ENCODE data around the gene MIER1.

MIER1 gene

DNA sequence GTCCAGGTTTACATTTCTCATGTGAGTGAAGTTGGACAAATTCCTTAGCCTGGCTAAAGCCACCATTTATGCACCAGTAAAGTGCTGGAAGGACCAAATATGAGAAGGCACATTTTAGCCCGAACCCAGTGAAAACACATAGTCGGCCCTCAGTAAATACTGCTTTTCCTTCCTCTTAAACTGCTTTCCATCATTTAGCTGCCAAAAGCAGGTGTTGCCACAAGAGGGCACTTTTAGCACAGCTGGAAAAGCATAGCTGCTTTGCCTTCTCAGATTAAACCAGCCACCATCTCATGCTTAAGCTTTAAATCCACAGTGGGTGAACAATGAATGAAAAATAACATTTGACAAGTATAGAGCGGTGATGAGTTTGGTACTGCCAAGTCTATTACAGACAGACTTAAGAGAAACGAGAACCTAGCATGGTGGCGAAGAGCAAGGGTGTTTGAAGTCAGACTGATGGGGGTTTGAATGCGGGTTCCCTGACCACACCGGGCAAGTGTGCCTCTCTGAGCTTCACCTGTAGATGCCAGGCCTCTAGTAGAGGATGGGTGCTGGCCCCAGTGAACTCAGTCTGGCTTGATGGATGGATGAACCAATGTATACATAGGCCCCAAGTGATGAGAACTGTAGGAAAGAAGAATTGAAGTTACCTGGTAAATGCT, 71.4 kb downstream of the MIER1 start:
- DNase-seq (ENCODE audit: low read depth, low spot score): no peak

DNA sequence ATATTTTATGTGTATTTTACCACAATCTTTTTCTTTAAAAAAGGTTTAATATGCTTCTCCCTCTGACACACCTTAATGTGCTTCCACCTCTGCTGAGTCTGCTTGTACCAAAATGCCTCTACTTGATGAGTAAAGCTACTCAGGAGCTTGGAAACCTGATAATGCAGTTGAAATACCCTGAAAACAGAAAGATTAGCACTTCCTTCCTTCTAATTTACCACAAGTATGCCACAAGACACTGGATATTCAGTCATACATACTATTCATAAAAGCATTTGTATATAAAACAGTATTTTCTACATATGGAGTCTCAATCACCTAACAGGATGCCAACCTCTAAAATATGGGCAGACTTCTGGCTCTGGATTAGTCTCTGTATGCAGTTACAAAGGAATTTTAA, 74.2 kb downstream of the MIER1 start:
- DNase-seq (ENCODE audit: low read depth, low spot score): no peak

DNA sequence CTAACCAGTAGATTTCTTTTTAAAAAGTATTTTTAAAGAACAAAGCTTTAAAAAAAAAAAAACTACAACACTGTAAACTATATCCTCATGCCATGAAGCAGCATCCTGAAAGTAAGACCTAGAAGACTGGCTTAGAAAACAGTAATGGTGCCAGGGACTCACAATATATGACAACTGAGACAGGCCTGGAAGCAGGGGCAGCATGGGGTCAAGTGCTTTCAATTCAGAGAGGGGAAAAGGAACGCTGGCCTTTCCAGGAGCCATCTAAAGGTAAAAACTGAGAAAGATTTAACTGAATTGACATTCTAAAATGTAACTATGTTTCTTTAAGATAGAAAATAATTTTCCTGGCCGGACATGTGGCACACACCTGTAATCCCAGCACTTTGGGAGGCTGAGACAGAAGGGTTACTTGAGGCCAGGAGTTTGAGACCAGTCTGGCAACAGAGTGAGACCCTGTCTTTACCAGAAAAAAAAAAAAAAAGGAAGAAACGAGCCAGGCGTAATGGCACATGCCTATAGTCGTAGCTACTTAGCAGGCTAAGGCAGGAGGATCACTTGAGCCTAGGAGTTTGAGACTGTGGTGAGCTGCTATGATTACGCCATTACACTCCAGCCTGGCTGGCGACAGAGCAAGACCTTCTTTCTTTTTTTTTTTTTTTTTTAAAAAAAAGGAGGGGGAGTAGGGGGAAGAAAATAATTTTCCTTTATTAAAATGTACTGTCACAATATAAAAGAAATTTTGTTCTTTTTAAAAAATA, 75.0 kb downstream of the MIER1 start:
- no peak for DNase-seq (ENCODE audit: low read depth, low spot score)

DNA sequence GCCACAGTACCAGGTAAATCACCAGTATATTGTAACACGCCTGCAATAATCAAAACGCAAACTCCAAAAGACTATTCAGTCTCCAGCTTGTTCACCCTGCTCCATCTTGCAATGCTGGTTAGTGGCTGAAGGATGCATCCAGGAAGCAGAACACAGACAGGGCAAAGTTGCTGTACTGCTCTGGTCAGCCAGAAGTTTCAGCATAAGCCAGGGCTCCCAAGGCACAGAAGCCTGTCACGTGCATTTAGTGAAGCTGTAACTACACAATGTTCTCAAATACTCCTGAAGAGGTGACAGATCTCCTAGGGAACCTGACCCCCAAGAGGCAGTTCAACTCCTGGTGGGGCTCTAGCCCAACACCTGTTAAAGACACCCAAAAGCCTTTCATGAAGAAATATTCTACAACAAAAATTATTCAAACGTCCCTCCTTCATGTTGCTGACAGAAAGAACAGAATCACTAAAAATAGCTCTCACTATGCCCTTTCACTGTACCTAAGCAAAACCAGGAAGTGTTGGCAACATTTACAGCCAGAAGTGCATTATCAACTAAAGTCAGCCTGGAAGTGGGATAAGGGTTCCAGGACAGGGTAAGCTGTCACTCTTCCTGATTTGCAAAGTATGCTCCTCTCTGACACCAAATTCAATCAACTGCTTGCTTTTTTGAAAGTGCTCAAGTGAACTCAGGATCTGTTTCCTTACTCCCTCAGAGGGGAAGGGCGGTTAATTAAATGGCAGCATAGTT, 77.1 kb downstream of the MIER1 start:
- no peak for DNase-seq (ENCODE audit: low read depth, low spot score)

DNA sequence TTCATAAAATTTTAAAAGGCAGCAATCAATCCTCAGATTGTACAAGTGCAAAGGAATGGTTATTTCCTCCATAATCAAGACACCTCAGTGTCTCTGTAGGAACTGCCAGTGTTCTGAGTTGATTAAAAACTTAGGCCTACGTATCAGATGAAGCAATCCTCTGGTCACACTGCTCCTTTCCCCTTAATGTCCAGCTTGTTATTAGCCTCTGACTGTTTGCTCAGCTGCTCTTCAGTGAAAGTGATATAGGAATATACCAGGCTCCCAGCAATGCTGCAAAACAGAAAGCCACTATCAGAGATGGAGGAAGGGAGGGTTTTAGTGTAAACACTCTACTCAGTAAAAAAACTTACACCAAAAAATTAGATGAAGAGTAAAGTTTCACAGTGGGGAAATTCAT, 79.4 kb downstream of the MIER1 start:
- DNase-seq (ENCODE audit: low read depth, low spot score): no peak

DNA sequence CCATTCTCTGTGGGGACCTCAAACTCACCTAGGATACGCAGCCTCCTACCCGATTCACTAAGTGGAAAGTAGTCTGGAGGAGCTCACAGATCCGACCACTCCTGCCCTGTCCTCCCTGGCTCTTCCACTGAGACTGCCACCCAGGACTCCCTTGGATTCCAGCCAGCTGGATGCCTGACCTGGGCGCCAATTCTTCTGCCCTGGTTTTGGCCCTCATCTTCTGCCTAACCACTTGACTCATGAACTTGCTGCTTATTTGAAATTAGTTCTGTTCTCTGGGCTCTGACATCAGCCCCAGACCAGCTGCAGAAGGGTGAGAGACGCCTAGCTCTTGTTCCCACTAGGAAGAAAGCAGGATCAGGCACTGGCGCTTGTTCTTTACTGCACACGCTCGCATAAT, 80.3 kb downstream of the MIER1 start:
- DNase-seq (ENCODE audit: low read depth, low spot score): no peak

DNA sequence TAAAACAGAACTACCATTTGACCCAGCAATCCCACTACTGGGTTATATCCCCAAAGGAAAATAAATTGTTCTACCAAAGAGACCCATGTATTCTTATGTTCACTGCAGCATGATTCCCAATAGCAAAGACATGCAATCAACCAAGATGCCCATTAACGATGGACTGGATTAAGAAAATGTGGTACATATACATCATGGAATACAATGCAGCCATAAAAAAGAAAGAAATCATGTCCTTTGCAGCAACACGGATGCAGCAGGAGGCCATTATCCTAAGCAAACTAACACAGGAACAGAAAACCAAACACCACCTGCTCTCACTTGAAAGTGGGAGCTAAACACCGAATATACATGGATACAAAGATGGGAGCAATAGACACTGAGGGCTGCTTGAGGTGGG, 85.0 kb downstream of the MIER1 start:
- DNase-seq (ENCODE audit: low read depth, low spot score): no peak

DNA sequence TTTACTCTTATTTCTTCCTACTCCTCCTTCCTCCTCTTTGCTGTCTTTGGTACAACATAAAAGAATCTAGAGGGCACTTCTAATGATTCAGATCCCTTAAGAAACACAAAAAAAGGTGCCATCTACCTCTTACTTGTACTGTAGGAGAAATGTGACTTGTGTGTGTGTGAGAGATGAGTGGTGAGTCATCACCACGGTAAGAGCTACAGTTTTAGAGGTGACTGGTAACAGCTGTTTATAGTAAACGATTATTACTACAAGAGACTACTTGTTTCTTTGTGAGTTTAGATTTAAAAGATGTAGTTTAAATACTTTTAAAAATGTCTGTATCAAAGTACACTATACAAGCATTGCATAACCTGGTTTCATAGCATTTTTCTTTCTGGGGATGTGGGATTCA, 88.8 kb downstream of the MIER1 start:
- DNase-seq (ENCODE audit: low read depth, low spot score): no peak

DNA sequence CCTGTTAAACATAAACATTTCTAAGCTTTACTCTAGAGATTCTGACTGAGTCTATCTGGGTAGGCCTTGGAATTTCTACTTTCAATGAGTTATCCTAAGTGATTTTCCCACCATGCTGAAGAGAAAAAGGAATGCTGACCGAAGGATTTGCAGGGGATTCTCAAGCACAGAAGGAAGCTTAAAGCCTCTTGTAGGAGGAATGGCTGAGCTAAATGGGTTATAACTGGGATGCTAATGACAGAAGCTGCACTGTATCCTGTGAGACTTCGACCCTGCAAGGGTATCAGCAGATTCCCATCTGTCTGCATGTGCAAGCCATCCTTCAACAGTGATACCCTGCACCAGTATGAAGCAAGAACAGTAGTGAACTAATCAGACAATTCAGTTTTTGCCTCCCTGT, 93.8 kb downstream of the MIER1 start:
- DNase-seq (ENCODE audit: low read depth, low spot score): no peak

DNA sequence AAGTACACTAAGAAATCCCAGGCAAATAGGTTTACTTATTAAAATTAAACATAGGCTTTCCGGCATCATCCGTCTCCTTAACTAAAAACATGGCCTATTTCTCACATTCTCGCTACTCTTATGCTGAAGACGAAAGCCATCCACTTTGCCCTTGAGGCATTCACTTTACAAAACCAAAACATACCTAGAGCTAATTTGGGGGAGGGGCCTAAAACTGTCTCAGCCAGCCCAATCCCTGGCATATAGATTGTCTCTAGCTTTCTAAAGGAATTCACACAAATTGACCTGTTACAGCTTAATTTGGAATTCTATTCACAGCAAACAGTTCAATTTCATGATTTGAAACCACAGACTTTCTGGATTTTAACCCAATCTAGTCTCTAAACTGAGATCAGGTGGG, 94.3 kb downstream of the MIER1 start:
- DNase-seq (ENCODE audit: low read depth, low spot score): no peak

DNA sequence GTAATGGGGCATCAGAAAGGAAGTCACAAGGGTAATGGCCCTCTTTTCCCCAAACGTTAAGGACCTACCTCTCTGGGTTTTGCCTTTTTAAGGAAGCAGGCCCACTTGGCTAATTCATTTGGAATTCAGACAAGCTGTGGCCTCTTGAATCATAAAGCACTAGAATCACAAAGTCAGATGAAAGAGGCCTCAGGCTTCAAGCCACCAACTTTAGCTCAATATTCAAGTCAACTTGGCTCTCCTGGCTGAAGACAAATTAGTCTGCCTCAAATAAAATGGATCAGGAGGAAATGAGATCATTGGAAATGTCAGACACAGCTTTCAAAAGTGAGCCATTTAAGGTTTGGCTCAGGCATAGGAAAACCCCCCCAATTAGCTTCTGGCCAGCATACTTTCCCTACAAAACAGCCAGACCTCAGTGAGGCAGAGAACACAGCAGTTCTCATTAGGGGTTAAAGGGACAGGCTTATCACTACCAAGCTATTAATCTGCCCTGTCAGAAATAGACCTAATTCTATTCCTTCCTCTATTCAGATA, 94.9 kb downstream of the MIER1 start:
- no peak for DNase-seq (ENCODE audit: low read depth, low spot score)

DNA sequence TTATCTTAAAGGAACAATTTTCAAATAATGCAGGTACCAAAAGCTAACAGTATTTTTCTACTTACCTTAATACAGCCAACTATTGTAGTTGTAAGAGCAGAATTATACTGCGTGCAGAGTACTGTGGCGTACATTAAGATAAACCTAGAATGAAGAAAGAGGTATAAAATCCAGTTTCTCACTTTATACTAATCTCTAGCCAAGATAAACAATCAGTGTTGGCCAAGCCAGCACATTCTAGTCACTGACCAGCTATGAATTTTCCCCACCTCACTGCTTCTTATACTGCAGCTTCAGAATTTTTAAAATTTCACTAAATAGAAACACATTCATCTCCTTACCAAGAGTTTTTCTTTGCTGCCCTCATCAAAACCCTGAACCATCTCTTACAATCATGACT, 95.5 kb downstream of the MIER1 start:
- no peak for DNase-seq (ENCODE audit: low read depth, low spot score)

DNA sequence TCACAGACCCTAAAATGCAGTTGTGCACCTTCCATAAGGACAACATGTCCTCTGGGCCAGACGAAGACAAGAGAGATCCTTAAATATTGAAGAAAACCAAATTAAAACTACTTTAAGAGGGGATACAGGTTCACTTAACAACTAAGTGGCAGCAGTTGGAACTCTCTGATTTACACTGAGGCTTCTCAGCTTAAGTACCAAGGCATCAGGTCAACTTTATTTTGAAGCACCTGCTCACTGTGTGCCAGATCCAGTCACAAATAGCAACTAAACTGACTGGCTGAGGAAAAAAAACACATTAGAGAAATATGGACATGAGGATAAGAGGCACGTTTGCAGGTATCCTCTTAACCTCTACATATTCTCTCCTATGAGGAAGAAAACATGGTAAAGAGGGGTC, 96.0 kb downstream of the MIER1 start:
- no peak for DNase-seq (ENCODE audit: low read depth, low spot score)

DNA sequence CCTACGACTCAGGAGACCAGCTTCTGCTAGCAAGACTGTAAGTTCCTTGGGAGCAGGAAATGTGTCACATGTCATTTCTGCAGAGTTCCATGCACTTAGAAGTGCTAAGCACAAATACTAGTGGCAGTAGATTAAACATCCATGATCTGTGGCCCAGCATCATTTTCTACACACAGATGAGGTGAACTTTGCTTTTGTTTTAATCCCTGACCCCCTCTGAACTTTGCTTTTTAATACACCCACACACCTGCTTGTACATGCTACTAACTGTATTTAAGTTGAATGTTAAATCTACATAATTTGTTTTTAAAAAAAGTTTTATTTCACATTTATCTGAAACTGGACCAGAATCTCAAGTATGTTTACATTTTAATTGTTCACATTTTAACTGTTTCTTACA, 104.7 kb downstream of the MIER1 start:
- no peak for DNase-seq (ENCODE audit: low read depth, low spot score)

DNA sequence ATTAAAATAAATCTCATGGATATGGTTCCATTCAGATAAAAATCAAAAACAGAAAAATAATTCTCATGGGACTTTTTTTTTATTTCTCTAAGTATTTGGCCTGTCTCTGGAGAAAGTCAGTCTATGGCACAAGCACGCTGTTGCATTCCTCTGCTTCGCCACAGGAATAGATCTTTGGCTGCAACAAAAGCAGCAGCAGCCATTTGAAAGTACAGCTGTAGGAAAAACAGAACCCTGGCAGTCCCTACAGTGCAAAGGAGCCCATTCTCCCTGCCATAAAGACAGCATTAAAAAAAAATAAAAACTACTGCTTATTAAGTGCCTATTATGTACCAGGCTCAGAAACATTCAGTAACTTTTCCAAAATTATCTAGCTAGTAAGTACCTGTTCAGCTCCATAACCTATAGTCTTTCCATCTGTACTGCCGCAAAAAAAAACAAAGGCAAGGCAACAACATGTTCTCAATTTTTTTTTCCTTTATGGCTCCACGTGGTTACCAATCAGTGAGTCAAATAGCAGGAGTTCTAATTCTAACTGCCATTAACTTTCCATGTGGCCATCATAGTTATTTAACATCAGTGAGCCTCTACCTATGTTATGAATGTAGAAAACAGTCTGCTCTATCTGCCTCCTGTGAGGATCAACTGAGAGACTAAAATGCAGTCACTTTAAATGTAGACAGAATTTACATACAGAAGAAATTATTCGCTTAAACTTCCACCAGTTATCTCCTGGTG, 106.5 kb downstream of the MIER1 start:
- DNase-seq (ENCODE audit: low read depth, low spot score): no peak

DNA sequence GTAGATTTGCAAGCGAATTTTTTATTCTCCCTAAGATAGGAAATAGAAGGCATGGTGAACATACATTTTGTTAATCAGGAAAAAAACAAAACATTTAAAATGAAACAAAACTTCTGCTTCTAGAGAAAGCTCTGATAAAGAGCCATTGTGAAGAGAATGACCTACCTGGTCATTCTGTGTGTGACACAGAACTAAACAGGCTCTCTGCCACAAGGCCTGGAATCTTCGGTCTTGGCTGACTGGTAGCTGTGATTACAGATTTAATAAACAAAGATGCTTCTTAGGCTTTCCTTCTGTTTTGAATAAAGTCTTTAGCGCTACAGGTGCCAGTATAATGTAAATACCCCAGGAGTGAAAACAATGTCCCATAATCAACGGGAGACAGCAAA, 107.1 kb downstream of the MIER1 start:
- DNase-seq (ENCODE audit: low read depth, low spot score): no peak
